ENCODE data around the gene TMCO1. TPM values are rescaled to one million over a fixed set of nuclear protein-coding genes. Genes with fewer than 3 reads are reported as not detected.
"Not testable (repeated sequence)": the region's sequence is repeated elsewhere in the genome, so short reads cannot be mapped to it uniquely, and the experiment has no call there.

TMCO1 gene
- total RNA-seq, 1 experiment from 2014 or later = 171 TPM

GRCh38 chr1:165695031-165695430 is 73.6 kb downstream of the TMCO1 start:
- Histone ChIP-seq H3K36me3 (peaks cover 9% of the 10 kb centered on the region), H3K4me3 (no peak overlapping the region), H3K27ac (no peak overlapping the region), H3K27me3 (replicated peaks) (no peaks in the 10 kb centered on the region), H3K9me3 (replicated peaks) (no peaks in the 10 kb centered on the region), H3K4me1 (replicated peaks) (peaks cover 20% of the 10 kb centered on the region)
- no peak for DNase-seq (ENCODE audit: low read depth in 1 of 2, low spot score in 2 of 2)

GRCh38 chr1:165688046-165688445 is 80.6 kb downstream of the TMCO1 start:
- DNase-seq (ENCODE audit: low read depth in 1 of 2, low spot score in 2 of 2) = no peak
- Histone ChIP-seq H3K27ac (no peak overlapping the region), H3K9me3 (replicated peaks) (no peaks in the 10 kb centered on the region), H3K4me3 (no peak overlapping the region), H3K27me3 (replicated peaks) (no peaks in the 10 kb centered on the region; the same call in 1 of the 2 replicates), H3K36me3 (peaks cover 47% of the 10 kb centered on the region), H3K4me1 (replicated peaks) (no peaks in the 10 kb centered on the region; the same call in 1 of the 2 replicates)

- Histone ChIP-seq H3K4me1 (replicated peaks) (no peaks in the 10 kb centered on the region; the same call in 1 of the 2 replicates), H3K27ac (no peak overlapping the region), H3K36me3 (peaks cover 57% of the 10 kb centered on the region), H3K4me3 (no peak overlapping the region), H3K27me3 (replicated peaks) (no peaks in the 10 kb centered on the region; the same call in 1 of the 2 replicates), H3K9me3 (replicated peaks) (no peaks in the 10 kb centered on the region)
- no peak for DNase-seq (ENCODE audit: low read depth in 1 of 2, low spot score in 2 of 2)
Measured at GRCh38 chr1:165686971-165687433, 81.7 kb downstream of the TMCO1 start.

GRCh38 chr1:165686121-165686970 is 82.3 kb downstream of the TMCO1 start:
- DNase-seq (ENCODE audit: low read depth in 1 of 2, low spot score in 2 of 2) = no peak
- Histone ChIP-seq H3K36me3 (peaks cover 64% of the 10 kb centered on the region), H3K4me3 (no peak overlapping the region), H3K4me1 (replicated peaks) (no peaks in the 10 kb centered on the region; the same call in 1 of the 2 replicates), H3K9me3 (replicated peaks) (no peaks in the 10 kb centered on the region), H3K27ac (no peak overlapping the region), H3K27me3 (replicated peaks) (no peaks in the 10 kb centered on the region; the same call in 1 of the 2 replicates)

GRCh38 chr1:165683848-165684485 is 84.7 kb downstream of the TMCO1 start:
- DNase-seq (ENCODE audit: low read depth in 1 of 2, low spot score in 2 of 2) = no peak
- Histone ChIP-seq H3K4me1 (replicated peaks) (no peaks in the 10 kb centered on the region), H3K9me3 (replicated peaks) (no peaks in the 10 kb centered on the region), H3K4me3 (no peak overlapping the region), H3K36me3 (peaks cover 72% of the 10 kb centered on the region), H3K27me3 (replicated peaks) (no peaks in the 10 kb centered on the region; the same call in 1 of the 2 replicates), H3K27ac (no peak overlapping the region)

GRCh38 chr1:165680773-165681172 is 87.9 kb downstream of the TMCO1 start:
- H3K4me1 ChIP-seq (replicated peaks); H3K27ac ChIP-seq; H3K9me3 ChIP-seq (replicated peaks); H3K4me3 ChIP-seq; H3K27me3 ChIP-seq (replicated peaks); DNase-seq (ENCODE audit: low read depth in 1 of 2, low spot score in 2 of 2): not testable (repeated sequence)
- H3K36me3 ChIP-seq = peaks cover 75% of the 10 kb centered on the region

GRCh38 chr1:165680303-165680702 is 88.4 kb downstream of the TMCO1 start:
- H3K4me1 ChIP-seq (replicated peaks) = no peaks in the 10 kb centered on the region
- H3K4me3 ChIP-seq = no peak overlapping the region
- no peak for DNase-seq (ENCODE audit: low read depth in 1 of 2, low spot score in 2 of 2)
- no peaks in the 10 kb centered on the region; the same call in 1 of the 2 replicates for H3K27me3 ChIP-seq (replicated peaks)
- no peak overlapping the region for H3K27ac ChIP-seq
- H3K36me3 ChIP-seq = peaks cover 70% of the 10 kb centered on the region
- H3K9me3 ChIP-seq (replicated peaks) = no peaks in the 10 kb centered on the region

GRCh38 chr1:165679282-165680036 is 89.2 kb downstream of the TMCO1 start:
- H3K9me3 ChIP-seq (replicated peaks) = no peaks in the 10 kb centered on the region
- H3K4me1 ChIP-seq (replicated peaks) = no peaks in the 10 kb centered on the region
- H3K36me3 ChIP-seq = peaks cover 69% of the 10 kb centered on the region
- no peak overlapping the region for H3K4me3 ChIP-seq
- no peak overlapping the region for H3K27ac ChIP-seq
- no peak for DNase-seq (ENCODE audit: low read depth in 1 of 2, low spot score in 2 of 2)
- no peaks in the 10 kb centered on the region; the same call in 1 of the 2 replicates for H3K27me3 ChIP-seq (replicated peaks)

- DNase-seq (ENCODE audit: low read depth in 1 of 2, low spot score in 2 of 2) = no peak
- Histone ChIP-seq H3K36me3 (peaks cover 74% of the 10 kb centered on the region), H3K4me1 (replicated peaks) (no peaks in the 10 kb centered on the region), H3K27ac (no peak overlapping the region), H3K4me3 (no peak overlapping the region), H3K9me3 (replicated peaks) (no peaks in the 10 kb centered on the region), H3K27me3 (replicated peaks) (no peaks in the 10 kb centered on the region; the same call in 1 of the 2 replicates)
Measured at GRCh38 chr1:165678509-165678908, 90.2 kb downstream of the TMCO1 start.

Other genes starting within 250 kb of the TMCO1 start
- gene LRRC52, start 224.9 kb downstream of the TMCO1 start, total RNA-seq (2014; rRNA removed; shearing (Covaris generic)) = not detected in 2 replicates
- gene MGST3, start 137.6 kb downstream of the TMCO1 start, total RNA-seq (2014; rRNA removed; shearing (Covaris generic)) = 123 and 167 TPM in 2 replicates
- 52.0 and 72.4 TPM in 2 replicates for gene ALDH9A1, start 70.3 kb downstream of the TMCO1 start, total RNA-seq (2014; rRNA removed; shearing (Covaris generic))
- gene UCK2, start 58.7 kb upstream of the TMCO1 start, total RNA-seq (2014; rRNA removed; shearing (Covaris generic)) = 38.8 and 63.7 TPM in 2 replicates